Measurements from ENCODE around the gene UBAC1.
"Not testable (repeated sequence)": the region's sequence is repeated elsewhere in the genome, so short reads cannot be mapped to it uniquely, and the experiment has no call there.

Gene UBAC1

DNA sequence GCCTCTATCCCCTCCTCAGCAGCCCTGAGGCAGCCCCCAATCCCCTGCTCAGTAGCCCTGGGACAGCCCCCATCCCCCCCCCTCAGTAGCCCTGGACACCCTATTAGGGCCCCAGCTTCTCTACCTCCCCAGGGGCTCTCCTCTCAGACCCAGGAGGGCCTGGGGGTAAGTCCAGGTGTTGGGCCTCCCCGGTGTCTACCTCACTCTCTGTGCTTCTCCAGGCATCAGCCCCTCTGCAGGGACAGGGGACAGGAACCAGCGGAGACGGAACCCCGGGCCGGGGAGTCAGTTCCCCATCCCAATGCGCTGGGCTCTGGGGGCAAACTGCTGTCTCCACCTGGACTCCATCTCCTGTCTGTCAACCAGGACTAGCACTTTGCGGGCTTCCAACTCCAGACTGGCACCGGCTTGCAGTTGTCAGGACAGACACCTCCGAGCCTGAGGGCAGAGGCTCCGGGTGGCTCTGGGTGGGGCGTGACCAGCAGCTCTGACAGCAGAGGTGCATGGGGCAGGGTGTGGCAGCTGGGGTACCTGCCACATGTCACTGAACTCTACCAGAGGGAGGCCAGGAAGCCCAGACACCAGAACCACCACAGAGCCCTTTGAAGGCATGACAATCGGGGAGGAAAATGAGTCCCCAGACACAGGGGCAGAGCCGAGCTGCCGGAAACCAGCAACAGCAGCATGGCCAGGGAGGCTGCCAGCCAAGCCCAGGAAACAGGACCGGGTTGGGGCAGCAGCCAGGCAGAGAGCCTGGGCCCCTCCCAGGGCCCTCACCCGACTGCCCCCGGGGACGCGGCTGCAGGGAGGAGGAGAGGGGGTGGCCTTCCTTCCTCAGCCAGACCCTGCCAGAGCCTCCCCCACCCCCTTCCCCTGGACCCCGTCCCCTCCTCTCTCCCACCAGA lies 17.7 kb upstream of the UBAC1 start:
- DNase-seq (ENCODE audit: low read depth) = no peak

DNA sequence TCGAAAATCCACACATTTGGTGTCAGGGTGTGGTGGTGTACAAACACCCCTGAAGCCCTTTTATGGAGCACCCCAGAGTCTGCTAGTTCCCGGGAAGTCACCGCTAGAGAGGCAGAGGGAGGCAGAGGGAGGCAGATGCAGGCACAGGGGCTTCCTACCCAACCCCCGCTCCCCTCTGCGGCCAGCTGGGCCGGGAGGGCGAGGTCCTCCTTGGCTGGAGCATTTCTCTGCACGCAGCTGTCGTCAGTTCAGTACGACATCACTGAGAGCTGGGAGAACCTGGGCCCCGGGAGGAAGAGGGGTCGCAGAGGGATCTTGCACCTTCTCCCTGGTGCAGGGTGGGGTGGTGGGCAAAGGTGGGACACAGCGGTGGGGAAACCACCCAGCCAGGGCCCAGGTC lies 15.8 kb upstream of the UBAC1 start:
- DNase-seq (ENCODE audit: low read depth) = no peak

GRCh38 chr9:135976531-135976930 lies 15.4 kb upstream of the UBAC1 start:
- DNase-seq (ENCODE audit: low read depth) = no peak

DNA sequence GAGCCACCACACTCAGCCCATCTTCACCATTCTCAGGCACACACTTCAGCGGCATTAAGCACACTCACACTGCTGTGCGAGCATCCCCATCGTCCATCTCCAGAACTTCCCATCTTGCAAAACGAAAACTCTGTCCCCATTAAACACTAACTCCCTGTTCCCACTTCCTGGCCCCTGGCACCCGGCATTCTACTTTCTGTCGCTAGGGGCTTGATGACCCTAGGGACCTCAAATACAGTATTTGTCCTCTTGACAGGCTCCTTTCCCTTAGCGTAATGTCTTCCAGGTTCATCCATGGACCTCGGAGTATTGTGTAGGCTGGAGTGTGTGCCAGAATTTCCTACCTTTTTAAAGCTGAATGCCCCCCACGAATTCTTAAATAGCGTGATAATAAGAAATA lies 14.7 kb upstream of the UBAC1 start:
- no peak for DNase-seq (ENCODE audit: low read depth)

DNA sequence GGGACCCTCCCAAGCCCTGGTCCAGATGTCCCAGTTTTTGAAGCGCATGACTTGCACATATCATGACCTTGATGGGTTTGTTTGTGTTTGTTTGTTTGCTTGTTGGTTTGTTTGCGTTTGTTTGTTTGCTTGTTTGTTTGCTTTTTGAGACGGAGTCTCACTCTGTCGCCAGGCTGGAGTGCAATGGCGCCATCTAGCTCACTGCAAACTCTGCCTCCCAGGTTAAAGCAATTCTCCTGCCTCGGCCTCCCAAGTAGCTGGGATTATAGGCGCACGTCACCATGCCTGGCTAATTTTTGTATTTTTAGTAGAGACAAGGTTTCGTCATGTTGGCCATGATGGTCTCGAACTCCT lies 13.0 kb upstream of the UBAC1 start:
- no peak for DNase-seq (ENCODE audit: low read depth)

- DNase-seq (ENCODE audit: low read depth) = no peak
Measured at GRCh38 chr9:135973277-135974219, 12.4 kb upstream of the UBAC1 start.

GRCh38 chr9:135971892-135972291 lies 10.7 kb upstream of the UBAC1 start:
- no peak for DNase-seq (ENCODE audit: low read depth)

GRCh38 chr9:135971111-135971766 lies 10.1 kb upstream of the UBAC1 start:
- DNase-seq (ENCODE audit: low read depth) = no peak

DNA sequence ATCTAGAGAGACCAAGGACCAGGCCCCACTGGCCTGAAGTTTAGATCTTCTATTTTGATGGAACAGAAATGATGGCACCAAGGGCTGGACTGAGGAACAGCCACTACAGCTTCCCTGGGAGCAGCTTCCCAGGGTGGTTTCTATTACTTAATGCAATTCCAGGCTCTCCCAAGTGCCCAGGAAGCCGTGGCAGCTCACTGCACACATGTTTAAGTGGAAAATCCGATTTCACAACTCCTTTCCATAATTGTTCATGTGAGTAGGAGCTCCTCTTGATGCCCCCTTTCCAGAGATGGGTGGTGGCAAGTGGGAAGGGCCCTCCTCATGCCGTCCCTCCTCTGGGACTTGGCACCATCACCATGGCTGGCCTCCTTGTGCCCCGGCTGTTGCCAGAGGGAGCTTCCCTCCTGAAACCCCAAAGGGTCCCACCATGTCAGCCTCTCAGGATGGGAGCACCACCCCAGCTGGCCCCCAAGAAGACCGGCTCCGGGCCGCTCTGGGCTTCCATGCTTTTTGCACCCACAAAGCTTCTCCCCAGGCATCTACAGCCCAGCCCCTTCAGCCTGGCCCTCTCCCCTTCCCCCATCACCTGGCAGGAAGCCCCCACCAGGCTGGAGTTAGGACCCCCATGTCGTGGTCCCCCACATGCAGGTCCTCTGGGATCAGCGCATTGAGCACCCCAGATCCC lies 9.1 kb upstream of the UBAC1 start:
- DNase-seq (ENCODE audit: low read depth) = no peak

DNA sequence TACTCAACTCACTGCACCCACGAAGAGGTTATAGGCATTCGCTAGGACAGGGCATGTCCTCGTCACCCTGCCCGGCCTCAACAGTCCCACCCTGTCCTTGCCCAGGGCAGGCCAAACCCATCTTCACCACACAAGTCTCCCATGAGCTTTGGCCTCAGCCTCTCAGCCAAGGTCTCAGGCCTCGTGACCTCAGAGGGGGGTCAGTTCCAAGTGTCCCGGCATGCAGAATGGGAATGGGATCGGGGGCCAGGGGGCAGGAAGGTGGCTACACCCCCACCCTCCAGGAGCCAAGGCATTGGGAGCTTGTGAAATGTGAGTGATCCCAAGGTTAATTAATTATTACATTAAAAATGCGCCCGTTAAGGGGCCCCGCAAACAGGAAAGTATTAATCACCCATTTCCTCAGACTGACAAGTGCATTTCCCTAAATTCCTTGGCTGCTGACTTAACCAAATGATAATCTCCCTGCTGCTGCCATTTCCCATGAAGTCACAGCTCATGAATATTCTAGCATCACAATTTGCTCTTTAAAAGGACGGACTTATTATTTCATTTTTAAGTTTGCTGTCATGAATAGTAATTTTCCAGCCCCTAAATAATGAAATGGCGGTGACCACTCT lies 8.0 kb upstream of the UBAC1 start:
- DNase-seq (ENCODE audit: low read depth) = no peak

DNA sequence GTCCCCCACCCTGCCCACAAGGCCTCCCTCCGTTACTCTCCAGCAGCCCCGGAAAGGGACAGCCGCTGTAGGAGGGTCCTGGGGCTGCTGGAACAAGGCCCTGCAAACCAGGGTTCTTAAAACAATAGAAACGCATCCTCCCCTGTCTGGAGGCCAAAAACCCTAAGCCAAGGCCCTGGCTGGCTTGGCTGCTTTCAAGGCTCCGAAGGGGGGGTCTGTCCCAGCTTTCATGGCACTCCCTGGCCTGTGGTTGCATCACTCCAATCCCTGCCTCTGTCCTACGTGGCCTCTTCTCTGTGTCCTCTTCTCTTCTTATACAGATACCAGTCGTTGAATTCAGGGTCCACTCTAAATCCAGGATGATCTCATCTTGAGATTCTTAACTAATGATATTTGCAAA lies 7.4 kb upstream of the UBAC1 start:
- no peak for DNase-seq (ENCODE audit: low read depth)

DNA sequence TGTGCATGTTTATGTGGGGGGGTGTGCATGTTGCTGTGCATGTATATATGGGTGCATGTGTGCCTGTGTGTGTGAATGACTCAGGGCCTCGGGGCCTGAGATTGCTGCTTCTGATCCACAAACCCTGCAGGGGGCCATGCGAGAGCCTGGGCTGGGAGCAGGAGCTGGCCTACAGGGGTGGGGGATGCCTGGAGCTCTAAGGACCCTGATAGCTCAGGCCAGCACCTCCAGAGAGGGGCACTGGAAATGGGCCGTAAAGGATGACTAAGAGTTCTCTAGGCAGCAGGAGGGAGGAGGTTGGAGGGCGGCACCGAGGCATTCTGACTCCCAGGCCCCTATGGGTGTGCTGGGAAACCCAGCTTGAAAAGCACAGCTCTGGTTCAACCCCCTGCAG lies 6.9 kb upstream of the UBAC1 start:
- no peak for DNase-seq (ENCODE audit: low read depth)

DNA sequence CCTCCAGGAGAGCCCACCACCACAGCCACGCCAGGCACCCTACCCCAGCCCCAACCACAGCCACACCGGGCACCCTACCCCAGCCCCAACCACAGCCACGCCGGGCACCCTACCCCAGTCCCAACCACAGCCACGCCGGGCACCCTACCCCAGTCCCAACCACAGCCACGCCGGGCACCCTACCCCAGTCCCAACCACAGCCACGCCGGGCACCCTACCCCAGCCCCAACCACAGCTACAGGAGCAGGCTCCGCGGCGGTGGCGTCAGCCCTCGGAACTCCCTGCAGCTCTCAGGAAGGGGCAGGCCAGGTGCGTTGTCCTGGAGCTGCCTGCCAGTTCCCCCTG lies 5.7 kb upstream of the UBAC1 start:
- not testable (repeated sequence) for DNase-seq (ENCODE audit: low read depth)

- no peak for DNase-seq (ENCODE audit: low read depth)
Measured at GRCh38 chr9:135965124-135965756, 4.1 kb upstream of the UBAC1 start.

GRCh38 chr9:135963938-135964337 lies 2.8 kb upstream of the UBAC1 start:
- DNase-seq (ENCODE audit: low read depth) = no peak

GRCh38 chr9:135963338-135963737 lies 2.2 kb upstream of the UBAC1 start:
- no peak for DNase-seq (ENCODE audit: low read depth)

DNA sequence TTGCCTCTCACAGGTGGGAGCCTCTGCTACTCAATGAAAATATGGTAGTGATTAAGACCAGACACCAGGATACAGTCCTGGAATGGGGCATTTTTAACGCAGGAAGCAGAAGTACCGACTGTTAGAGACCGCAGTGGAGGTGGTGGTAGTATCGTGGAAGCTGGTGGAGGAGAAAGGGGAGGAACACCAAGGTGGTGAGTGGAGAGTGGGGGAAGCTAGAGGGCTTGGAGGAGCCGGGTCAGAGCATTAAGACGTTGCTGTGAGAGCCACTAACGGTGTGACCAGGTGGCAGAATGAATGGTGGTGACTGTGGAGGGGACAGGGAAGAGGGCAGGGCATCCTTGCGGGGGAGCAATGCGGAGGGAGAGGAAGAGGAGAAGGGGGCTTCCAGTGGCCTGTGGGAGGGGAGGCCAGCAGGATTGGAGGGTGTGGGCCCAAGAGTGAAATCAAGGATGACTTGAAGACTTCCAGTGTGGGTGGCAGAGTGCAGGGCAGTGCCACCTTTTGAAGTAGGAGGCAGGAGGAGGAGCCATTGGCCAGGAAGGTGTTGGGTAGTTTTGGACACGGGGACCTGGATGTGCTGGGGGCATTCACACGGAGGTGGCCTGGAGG lies 1.6 kb upstream of the UBAC1 start:
- no peak for DNase-seq (ENCODE audit: low read depth)

GRCh38 chr9:135961811-135962695 lies 880 bp upstream of the UBAC1 start:
- no peak for DNase-seq (ENCODE audit: low read depth)

DNA sequence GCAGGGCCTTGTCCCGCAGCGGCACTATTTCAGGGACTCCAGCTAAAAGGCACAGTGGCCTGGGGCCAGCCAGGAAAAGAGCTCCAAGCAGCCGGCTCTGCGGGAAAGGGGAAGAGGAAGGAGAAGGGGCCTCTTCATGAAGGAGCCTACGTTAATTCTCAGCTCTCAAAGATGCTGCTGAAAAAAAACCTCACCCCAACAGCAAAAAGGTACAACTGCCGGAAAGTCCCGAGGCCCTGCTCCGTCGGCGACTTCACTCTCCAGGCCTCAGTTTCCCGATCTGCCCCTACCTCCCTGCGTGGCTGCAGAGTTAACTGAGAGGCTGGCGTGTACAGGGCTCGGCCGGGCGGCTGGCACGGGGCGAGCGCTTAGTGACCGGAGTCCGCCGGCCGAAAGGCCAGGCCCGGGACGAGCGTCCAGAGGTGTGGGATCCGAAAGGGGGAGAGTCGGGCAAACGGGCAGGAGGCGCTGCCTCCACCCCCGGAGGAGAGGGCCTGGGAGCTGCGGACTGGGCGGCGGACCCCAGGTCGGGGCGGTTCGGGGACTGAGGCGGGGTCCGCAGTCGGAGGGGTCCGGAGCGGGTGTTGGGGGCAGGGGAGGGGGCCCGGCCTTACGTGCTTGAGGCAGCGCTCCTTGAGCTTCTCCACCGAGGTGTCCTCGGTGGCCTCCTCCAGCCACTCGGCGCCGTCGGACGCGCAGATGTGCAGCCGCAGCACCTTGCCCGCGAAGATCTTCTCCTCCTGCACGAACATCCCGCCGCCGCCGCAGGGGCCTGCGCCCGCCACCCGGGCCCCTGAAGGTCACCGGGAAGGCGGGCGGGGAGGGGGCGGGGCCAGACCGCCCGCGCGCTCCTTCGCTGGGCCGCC lies 529 bp downstream of the UBAC1 start:
- DNase-seq (ENCODE audit: low read depth) = no peak
